Testis (tissue), 3 donors: ENCODE measurements around the gene EXOC4. TPM values are rescaled to one million over a fixed set of nuclear protein-coding genes. Genes with fewer than 3 reads are reported as not detected.

Experiments used
- DNase-seq: peaks from one replicate; pipeline ENCODE4 v3.0.0-alpha.2; 2019
- H3K27ac ChIP-seq, 2 donors: fragments of 200-600 bp; sonication (generic); one replicate each; pipeline ENCODE4 v1.5.1; 2019
- H3K27me3 ChIP-seq: fragments of 200-600 bp; sonication (generic); one replicate; pipeline ENCODE4 v1.5.1; 2019
- H3K36me3 ChIP-seq: fragments of 200-600 bp; sonication (generic); one replicate; pipeline ENCODE4 v1.5.1; 2017; ENCODE audit warnings: low read depth; ENCODE audit errors: missing control alignments
- H3K4me1 ChIP-seq: fragments of 200-600 bp; sonication (generic); one replicate; pipeline ENCODE4 v1.5.1; 2019
- H3K4me3 ChIP-seq, 2 donors: fragments of 200-600 bp; sonication (generic); one replicate each; pipeline ENCODE4 v1.5.1; 2017 to 2019
- H3K9me3 ChIP-seq: fragments of 200-600 bp; sonication (generic); one replicate; pipeline ENCODE4 v1.5.1; 2017
- POLR2A ChIP-seq: fragments of 450-650 bp; IDR thresholded peaks from one replicate; pipeline ENCODE4 v1.6.1; 2017; ENCODE audit warnings: antibody characterized with exemption, mild to moderate bottlenecking, moderate library complexity
- WGBS, 2 donors: methylation state at CpG; one replicate each; pipeline ENCODE4 v1.1.5; 2018; 5-methylcytosine and 5-hydroxymethylcytosine counted together
- intact Hi-C: fragments of 100-400 bp; cut with DNase I; formaldehyde crosslinking; loops from one replicate; pipeline ENCODE4 v1.15.1; 2023; ENCODE audit warnings: low total_unique reads
- polyA plus RNA-seq: library from polyadenylated mRNA; stranded (reverse); fragments of 350-450 nt; fragmentation: Illumina TruSeq; extraction: RNeasy Lipid Tissue Mini Kit (QIAGEN cat#74804); gene quantifications from one replicate; pipeline ENCODE4 v1.2.3, GENCODE V29; 2014; ENCODE audit warnings: low read depth, low replicate concordance; ENCODE audit not compliant: insufficient read depth
- total RNA-seq, 2 donors: library from RNA; depleted of rRNA; stranded (reverse); fragments of >200 nt; gene quantifications; one replicate each; pipeline ENCODE4 v1.2.3, GENCODE V29; 2016
- TF ChIP-seq, protein P1 (sequence below), 3 experiments: fragments of 450-650 bp in 2 of 3; fragments of 200-600 bp in 1 of 3; sonication (generic) in 1 of 3; IDR thresholded peaks; one replicate each; pipeline ENCODE4 v1.5.1; 2016 to 2019; ENCODE audit warnings: antibody characterized with exemption in 3 of 3, mild to moderate bottlenecking in 2 of 3, moderate library complexity in 1 of 3

Gene EXOC4
- total and polyA plus RNA-seq, 3 donors from 2014 or later, result 47.4 to 169 (median 142) TPM

DNA sequence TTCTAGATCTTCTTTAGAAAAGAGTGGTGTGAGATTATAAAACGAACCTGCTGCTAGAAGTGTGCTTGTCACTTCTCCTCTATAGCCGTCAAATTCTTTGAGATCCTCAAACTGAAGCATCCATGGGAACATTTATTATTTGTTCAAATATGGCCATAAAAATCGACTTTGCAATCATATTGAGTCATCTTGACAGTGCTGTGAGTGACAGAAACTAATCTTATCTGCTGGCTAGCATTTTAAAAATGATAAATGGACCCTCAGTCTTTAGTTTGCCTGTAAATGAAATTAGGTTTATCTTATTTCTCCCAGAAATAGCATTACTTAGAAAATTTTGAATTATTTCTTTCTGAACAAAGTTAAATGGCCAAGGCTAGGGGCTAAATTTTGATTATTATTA is 290.8 kb downstream of the EXOC4 start:
- Histone ChIP-seq H3K4me3 (no peak overlapping the region), H3K27ac (no peak overlapping the region), H3K9me3 (no peaks in the 10 kb centered on the region), H3K4me1 (no peaks in the 10 kb centered on the region), H3K27me3 (no peaks in the 10 kb centered on the region), H3K36me3 (no peaks in the 10 kb centered on the region)
- no peak for DNase-seq
- intact Hi-C loops, result no loop called here
- no peak for TF ChIP-seq POLR2A
- TF ChIP-seq, protein P1, sequence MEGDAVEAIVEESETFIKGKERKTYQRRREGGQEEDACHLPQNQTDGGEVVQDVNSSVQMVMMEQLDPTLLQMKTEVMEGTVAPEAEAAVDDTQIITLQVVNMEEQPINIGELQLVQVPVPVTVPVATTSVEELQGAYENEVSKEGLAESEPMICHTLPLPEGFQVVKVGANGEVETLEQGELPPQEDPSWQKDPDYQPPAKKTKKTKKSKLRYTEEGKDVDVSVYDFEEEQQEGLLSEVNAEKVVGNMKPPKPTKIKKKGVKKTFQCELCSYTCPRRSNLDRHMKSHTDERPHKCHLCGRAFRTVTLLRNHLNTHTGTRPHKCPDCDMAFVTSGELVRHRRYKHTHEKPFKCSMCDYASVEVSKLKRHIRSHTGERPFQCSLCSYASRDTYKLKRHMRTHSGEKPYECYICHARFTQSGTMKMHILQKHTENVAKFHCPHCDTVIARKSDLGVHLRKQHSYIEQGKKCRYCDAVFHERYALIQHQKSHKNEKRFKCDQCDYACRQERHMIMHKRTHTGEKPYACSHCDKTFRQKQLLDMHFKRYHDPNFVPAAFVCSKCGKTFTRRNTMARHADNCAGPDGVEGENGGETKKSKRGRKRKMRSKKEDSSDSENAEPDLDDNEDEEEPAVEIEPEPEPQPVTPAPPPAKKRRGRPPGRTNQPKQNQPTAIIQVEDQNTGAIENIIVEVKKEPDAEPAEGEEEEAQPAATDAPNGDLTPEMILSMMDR (IDR thresholded peaks at IDR 0.05), result no peak
- WGBS, 2 donors, result 86 to 92% methylated on average over 3 of the region's 3 CpGs

DNA sequence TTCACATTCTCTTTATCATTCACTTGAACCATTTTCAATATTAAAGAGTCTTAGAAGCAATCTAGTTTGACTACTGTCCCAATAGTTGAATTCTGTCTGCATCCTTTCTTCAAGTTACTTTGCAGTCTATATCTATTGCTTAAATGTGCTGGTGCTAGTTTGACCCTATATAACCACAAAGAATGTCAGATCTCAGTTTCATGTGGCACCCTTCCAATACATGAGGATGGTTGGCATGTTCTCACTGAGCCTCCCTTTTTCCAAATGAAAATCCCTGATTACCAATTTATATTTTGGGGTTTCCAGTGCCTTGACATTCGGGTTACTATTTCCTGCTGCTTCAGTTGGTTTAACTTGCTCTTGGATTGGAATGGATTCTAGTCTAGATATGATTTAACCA is 292.7 kb downstream of the EXOC4 start:
- TF ChIP-seq, protein P1 (IDR thresholded peaks at IDR 0.05), result no peak
- no peak for TF ChIP-seq POLR2A
- no peaks in the 10 kb centered on the region for H3K4me1 ChIP-seq
- intact Hi-C loops, result no loop called here
- 81 to 96% methylated on average over 1 of the region's 1 CpG for WGBS, 2 donors
- H3K4me3 ChIP-seq, result no peak overlapping the region
- no peaks in the 10 kb centered on the region for H3K27me3 ChIP-seq
- no peaks in the 10 kb centered on the region for H3K36me3 ChIP-seq
- DNase-seq, result no peak
- no peak overlapping the region for H3K27ac ChIP-seq
- H3K9me3 ChIP-seq, result no peaks in the 10 kb centered on the region

DNA sequence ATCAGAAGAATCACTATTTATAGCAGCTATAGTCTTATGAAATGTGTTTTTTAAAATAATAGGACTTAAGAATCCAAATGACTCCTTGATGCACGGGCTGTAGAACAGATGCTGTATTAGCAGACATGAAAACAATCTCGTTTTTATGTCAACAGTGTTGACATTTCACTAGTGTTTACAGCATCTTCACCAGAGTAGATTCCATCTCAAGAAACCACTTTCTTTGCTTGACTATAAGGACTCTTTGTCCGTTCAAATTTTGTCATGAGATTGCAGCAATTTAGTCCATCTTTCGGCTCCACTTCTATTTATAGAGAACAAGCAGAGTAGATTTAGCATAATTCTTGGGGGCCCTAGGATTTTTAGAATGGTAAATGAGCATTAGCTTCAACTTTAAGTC is 295.1 kb downstream of the EXOC4 start:
- no peak for TF ChIP-seq POLR2A
- intact Hi-C loops, result no loop called here
- 94 to 96% methylated on average over 4 of the region's 4 CpGs for WGBS, 2 donors
- no peaks in the 10 kb centered on the region for H3K9me3 ChIP-seq
- DNase-seq, result no peak
- no peaks in the 10 kb centered on the region for H3K4me1 ChIP-seq
- no peak overlapping the region for H3K27ac ChIP-seq
- no peaks in the 10 kb centered on the region for H3K36me3 ChIP-seq
- no peak overlapping the region for H3K4me3 ChIP-seq
- no peaks in the 10 kb centered on the region for H3K27me3 ChIP-seq

DNA sequence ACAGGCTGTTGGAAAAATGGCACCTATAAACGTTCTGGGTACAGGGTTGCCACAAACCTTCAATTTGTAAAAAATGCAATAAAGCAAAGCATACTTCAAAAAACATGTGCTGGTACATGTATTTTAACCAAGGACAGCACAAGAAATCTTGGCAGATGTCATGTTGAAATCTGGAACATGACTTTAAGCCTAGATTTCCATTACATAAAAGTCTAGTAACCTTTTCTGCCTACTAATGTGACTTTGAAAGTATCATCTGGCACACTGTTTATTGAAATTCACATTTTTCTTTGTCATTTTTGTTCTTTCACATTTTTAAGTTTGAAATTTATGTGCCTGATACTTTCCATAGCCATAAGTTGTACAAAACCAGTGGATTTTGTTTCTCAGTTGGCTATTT is 296.8 kb downstream of the EXOC4 start:
- Histone ChIP-seq H3K27ac (no peak overlapping the region), H3K9me3 (no peaks in the 10 kb centered on the region), H3K27me3 (no peaks in the 10 kb centered on the region), H3K4me3 (no peak overlapping the region), H3K36me3 (no peaks in the 10 kb centered on the region), H3K4me1 (no peaks in the 10 kb centered on the region)
- TF ChIP-seq POLR2A, result no peak
- TF ChIP-seq, protein P1 (IDR thresholded peaks at IDR 0.05), result no peak
- intact Hi-C loops, result no loop called here
- 36 to 45% methylated on average over 1 of the region's 1 CpG for WGBS, 2 donors
- DNase-seq, result no peak

DNA sequence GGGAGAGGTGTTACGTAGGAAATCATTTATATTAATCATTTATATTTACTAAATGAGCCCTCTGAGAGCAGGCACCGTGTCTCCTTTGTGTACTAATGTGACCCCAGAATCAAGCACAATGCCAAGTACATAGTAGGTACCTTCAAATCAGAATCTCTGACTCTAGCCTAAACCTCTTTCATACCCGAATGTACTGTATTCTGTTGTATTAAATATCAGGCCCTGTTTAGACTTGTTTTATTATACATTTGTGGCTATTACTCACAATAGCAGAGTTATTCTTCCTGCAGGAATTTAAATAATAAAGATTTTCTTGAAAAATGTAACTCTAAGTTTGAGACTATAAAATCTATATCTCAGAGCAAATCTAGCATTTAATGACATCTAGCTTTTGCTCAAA is 297.3 kb downstream of the EXOC4 start:
- 86 to 91% methylated on average over 3 of the region's 3 CpGs for WGBS, 2 donors
- no peak overlapping the region for H3K27ac ChIP-seq

More for the DNA sequence above, 297.3 kb downstream of the EXOC4 start:
- Histone ChIP-seq H3K27me3 (no peaks in the 10 kb centered on the region), H3K4me1 (no peaks in the 10 kb centered on the region), H3K4me3 (no peak overlapping the region), H3K9me3 (no peaks in the 10 kb centered on the region), H3K36me3 (no peaks in the 10 kb centered on the region)
- intact Hi-C loops, result no loop called here
- no peak for DNase-seq
- TF ChIP-seq, protein P1 (IDR thresholded peaks at IDR 0.05), result no peak
- no peak for TF ChIP-seq POLR2A
